ENCODE results near the gene PARP11.

Gene PARP11

DNA sequence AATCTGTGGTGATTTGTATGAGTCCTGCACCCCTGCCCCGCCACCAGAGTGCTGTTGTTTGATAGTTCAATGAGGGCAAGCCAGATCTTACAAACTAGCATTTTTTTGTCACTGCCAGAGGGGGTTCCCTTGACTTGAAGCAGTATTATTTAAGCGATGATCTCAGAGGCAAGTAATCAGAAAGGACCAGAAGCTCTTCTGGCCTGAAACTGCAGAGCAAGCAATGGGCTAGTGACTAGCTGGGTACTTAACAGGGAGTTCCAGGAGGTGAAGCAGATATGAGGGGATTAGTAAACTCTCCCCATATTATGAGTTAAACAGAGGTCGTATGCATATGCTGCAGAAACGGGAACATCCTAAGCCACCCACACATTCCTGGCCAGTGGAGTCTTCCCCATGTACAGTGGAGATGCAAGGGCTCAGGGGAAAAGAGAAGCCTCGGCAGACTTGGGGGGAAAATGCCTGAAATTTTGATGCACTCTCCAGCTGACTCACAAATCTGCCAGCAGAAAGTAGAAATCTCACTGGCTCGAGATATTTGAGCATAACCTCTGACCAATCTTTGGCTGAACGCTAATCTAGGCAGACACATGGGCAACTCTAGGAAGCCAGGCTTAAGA lies 112.0 kb downstream of the PARP11 start:
- no peak for DNase-seq

DNA sequence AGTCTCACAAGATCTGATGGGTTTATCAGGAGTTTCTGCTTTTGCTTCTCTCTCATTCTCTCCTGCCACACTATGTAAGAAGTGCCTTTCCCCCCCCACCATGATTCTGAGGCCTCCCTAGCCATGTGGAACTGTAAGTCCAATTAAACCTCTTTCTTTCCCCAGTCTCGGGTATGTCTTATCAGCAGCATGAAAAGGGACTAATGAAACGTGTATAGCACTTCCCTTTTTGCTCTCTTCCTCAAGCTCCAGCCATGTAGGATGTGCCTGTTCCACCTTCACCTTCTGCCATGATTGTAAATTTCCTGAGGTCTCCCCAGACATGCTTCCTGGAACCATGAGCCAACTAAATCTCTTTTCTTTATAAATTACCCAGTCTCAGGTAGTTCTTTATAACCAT lies 113.3 kb downstream of the PARP11 start:
- no peak for DNase-seq
